RWPE2 (cell line): ENCODE results near the gene LSS.
A peak's percentile ranks its signal among the peaks of the same experiment; 100 is the strongest.

ENCODE experiments used
- ATAC-seq: fragments of 200-7000 bp; cut with Tn5 transposase; 3 replicates; pipeline ENCODE4 v1.9.1; 2021; ENCODE audit warnings: low read depth
- DNase-seq: peaks from one replicate; pipeline ENCODE4 v3.0.0-alpha.2; 2020; ENCODE audit warnings: low spot score
- H3K27ac ChIP-seq: fragments of 450-650 bp; 2 replicates; pipeline ENCODE4 v1.5.1; 2017; ENCODE audit warnings: mild to moderate bottlenecking; ENCODE audit not compliant: poor library complexity, severe bottlenecking
- H3K27me3 ChIP-seq: fragments of 250-450 bp; sonication (Bioruptor Pico); 2 replicates; pipeline ENCODE4 v1.5.1; 2021; ENCODE audit warnings: mild to moderate bottlenecking, moderate library complexity; ENCODE audit not compliant: insufficient read depth, poor library complexity, severe bottlenecking
- H3K36me3 ChIP-seq: fragments of 250-450 bp; sonication (Bioruptor Pico); 2 replicates; pipeline ENCODE4 v1.5.1; 2020; ENCODE audit warnings: low read depth, mild to moderate bottlenecking, moderate library complexity
- H3K4me1 ChIP-seq: fragments of 250-450 bp; sonication (Bioruptor Pico); 2 replicates; pipeline ENCODE4 v1.5.1; 2021; ENCODE audit warnings: mild to moderate bottlenecking, moderate library complexity; ENCODE audit not compliant: insufficient read depth, poor library complexity, severe bottlenecking
- H3K4me3 ChIP-seq: fragments of 250-450 bp; sonication (Bioruptor Pico); 2 replicates; pipeline ENCODE4 v1.5.1; 2021; ENCODE audit warnings: mild to moderate bottlenecking, moderate library complexity; ENCODE audit not compliant: severe bottlenecking
- H3K9me3 ChIP-seq: fragments of 250-450 bp; sonication (Bioruptor Pico); 2 replicates; pipeline ENCODE4 v1.5.1; 2021; ENCODE audit warnings: mild to moderate bottlenecking, moderate library complexity; ENCODE audit not compliant: severe bottlenecking
- TF ChIP-seq, protein P1 (sequence below): fragments of 450-650 bp; IDR thresholded peaks from one replicate; pipeline ENCODE4 v1.5.1; 2017; ENCODE audit warnings: mild to moderate bottlenecking, moderate library complexity; ENCODE audit not compliant: poor library complexity, severe bottlenecking

The LSS gene

GRCh38 chr21:46212721-46213484 is 15.7 kb downstream of the LSS start:
- TF ChIP-seq, protein P1, sequence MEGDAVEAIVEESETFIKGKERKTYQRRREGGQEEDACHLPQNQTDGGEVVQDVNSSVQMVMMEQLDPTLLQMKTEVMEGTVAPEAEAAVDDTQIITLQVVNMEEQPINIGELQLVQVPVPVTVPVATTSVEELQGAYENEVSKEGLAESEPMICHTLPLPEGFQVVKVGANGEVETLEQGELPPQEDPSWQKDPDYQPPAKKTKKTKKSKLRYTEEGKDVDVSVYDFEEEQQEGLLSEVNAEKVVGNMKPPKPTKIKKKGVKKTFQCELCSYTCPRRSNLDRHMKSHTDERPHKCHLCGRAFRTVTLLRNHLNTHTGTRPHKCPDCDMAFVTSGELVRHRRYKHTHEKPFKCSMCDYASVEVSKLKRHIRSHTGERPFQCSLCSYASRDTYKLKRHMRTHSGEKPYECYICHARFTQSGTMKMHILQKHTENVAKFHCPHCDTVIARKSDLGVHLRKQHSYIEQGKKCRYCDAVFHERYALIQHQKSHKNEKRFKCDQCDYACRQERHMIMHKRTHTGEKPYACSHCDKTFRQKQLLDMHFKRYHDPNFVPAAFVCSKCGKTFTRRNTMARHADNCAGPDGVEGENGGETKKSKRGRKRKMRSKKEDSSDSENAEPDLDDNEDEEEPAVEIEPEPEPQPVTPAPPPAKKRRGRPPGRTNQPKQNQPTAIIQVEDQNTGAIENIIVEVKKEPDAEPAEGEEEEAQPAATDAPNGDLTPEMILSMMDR, result no peak
- ATAC-seq (no peak; the same call in 2 of the 3 replicates), DNase-seq (peak; percentile 63)
- Histone ChIP-seq H3K27ac (no peak overlapping the region), H3K27me3 (no peaks in the 10 kb centered on the region), H3K4me1 (no peaks in the 10 kb centered on the region), H3K9me3 (no peaks in the 10 kb centered on the region), H3K36me3 (peaks cover 79% of the 10 kb centered on the region), H3K4me3 (no peak overlapping the region)

GRCh38 chr21:46211786-46212720 is 16.5 kb downstream of the LSS start:
- peaks cover 81% of the 10 kb centered on the region for H3K36me3 ChIP-seq
- no peak overlapping the region for H3K27ac ChIP-seq
- no peaks in the 10 kb centered on the region for H3K9me3 ChIP-seq
- no peaks in the 10 kb centered on the region for H3K27me3 ChIP-seq
- DNase-seq (peak; percentile 60), ATAC-seq (no peak; the same call in 2 of the 3 replicates)
- TF ChIP-seq, protein P1, result no peak
- no peak overlapping the region for H3K4me3 ChIP-seq
- H3K4me1 ChIP-seq, result no peaks in the 10 kb centered on the region

DNA sequence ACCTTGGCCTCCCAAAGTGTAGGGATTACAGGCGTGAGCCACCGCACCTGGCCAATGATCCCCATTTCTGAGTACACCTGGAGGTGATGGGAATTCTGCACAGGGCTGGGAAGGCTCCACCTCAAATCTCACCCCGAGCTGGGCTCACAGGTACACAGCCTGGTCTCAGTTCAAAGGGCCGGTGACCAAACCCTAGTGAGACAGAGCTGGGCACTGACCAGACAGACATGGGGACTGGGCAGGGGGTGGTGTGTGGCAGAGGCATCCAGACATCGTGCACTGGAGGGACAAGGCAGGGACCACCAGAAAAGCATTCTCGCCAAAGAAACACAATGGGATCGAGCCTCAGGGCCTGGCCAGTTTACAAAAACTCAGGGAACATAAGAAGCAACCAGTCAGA is 17.2 kb downstream of the LSS start:
- no peaks in the 10 kb centered on the region for H3K9me3 ChIP-seq
- no peaks in the 10 kb centered on the region for H3K4me1 ChIP-seq
- TF ChIP-seq, protein P1, result no peak
- peaks cover 82% of the 10 kb centered on the region for H3K36me3 ChIP-seq
- DNase-seq (peak; percentile 55), ATAC-seq (no peak)
- no peak overlapping the region for H3K27ac ChIP-seq
- H3K4me3 ChIP-seq, result no peak overlapping the region
- H3K27me3 ChIP-seq, result no peaks in the 10 kb centered on the region

DNA sequence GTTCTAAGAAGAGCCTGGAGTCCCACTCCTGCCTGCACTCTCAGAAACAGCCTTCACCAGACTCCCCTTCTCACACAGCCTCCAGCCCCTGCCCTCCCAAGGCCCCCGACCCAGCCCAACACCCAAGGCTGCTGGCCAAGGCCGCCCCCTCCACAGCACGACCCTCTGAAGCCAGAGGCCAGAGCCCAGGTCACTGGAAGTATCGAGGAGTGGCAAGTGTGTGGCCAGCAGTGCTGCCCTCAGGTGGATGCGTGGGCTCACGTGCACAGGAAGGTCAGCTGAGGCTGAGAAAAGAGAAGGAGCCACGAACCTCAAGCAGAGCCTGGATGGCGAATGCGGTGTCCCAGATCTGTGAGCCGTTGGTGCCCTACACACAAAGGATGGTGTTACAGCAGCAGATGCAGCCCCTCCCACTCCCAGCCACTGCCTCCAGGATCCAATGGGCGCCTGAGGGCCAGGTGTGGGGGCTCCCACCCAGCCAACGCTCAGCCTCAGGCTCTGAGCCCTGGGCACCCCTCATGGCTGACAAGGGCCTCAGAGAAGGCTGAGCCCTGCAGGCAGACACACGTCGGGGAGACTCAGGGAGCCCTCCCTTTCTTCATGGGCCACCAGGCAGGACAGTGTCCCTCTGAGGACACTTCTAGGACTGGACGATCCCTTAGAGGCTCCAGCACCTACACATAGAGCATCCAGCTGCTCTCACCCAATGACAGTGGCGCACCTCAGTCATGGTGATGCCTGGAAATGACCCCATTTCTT is 18.0 kb downstream of the LSS start:
- Histone ChIP-seq H3K27ac (no peak overlapping the region), H3K9me3 (no peaks in the 10 kb centered on the region), H3K36me3 (peaks cover 82% of the 10 kb centered on the region), H3K4me1 (no peaks in the 10 kb centered on the region), H3K27me3 (no peaks in the 10 kb centered on the region), H3K4me3 (no peak overlapping the region)
- TF ChIP-seq, protein P1, result no peak
- no peak for ATAC-seq
- peak; percentile 57 for DNase-seq
